ENCODE data around the gene LRRC18.

LRRC18 gene

GRCh38 chr10:48894911-48895802, 44.5 kb downstream of the LRRC18 start:
- H3K27me3 ChIP-seq (ENCODE audit: control insufficient read depth in 1 of 2, insufficient read depth in 2 of 2, low read length in 2 of 2) = no peaks in the 10 kb centered on the region
- no peak overlapping the region for H3K4me3 ChIP-seq (ENCODE audit: low read depth in 1 of 2, low read length in 2 of 2)
- no peaks in the 10 kb centered on the region for H3K9me3 ChIP-seq (ENCODE audit: low read length)
- no peaks in the 10 kb centered on the region for H3K36me3 ChIP-seq (ENCODE audit: insufficient read depth, low read length)
- H3K4me1 ChIP-seq (ENCODE audit: insufficient read depth, low read length) = no peaks in the 10 kb centered on the region
- H3K27ac ChIP-seq (ENCODE audit: low read depth, low read length) = no peak overlapping the region
- no peak overlapping the region for H3K9ac ChIP-seq (ENCODE audit: low read length)

- H3K4me3 ChIP-seq (ENCODE audit: low read depth in 1 of 2, low read length in 2 of 2) = no peak overlapping the region
- H3K27me3 ChIP-seq (ENCODE audit: control insufficient read depth in 1 of 2, insufficient read depth in 2 of 2, low read length in 2 of 2) = no peaks in the 10 kb centered on the region
- no peak overlapping the region for H3K9ac ChIP-seq (ENCODE audit: low read length)
- H3K4me1 ChIP-seq (ENCODE audit: insufficient read depth, low read length) = no peaks in the 10 kb centered on the region
- H3K27ac ChIP-seq (ENCODE audit: low read depth, low read length) = no peak overlapping the region
- H3K36me3 ChIP-seq (ENCODE audit: insufficient read depth, low read length) = no peaks in the 10 kb centered on the region
- H3K9me3 ChIP-seq (ENCODE audit: low read length) = no peaks in the 10 kb centered on the region
These were observed 48.5 kb downstream of the LRRC18 start for GRCh38 chr10:48890888-48891850.

GRCh38 chr10:48887982-48888381, 51.7 kb downstream of the LRRC18 start:
- H3K4me3 ChIP-seq (ENCODE audit: low read depth in 1 of 2, low read length in 2 of 2) = no peak overlapping the region
- no peak overlapping the region for H3K27ac ChIP-seq (ENCODE audit: low read depth, low read length)
- H3K4me1 ChIP-seq (ENCODE audit: insufficient read depth, low read length) = no peaks in the 10 kb centered on the region
- H3K36me3 ChIP-seq (ENCODE audit: insufficient read depth, low read length) = no peaks in the 10 kb centered on the region
- no peaks in the 10 kb centered on the region for H3K9me3 ChIP-seq (ENCODE audit: low read length)
- no peak overlapping the region for H3K9ac ChIP-seq (ENCODE audit: low read length)
- no peaks in the 10 kb centered on the region for H3K27me3 ChIP-seq (ENCODE audit: control insufficient read depth in 1 of 2, insufficient read depth in 2 of 2, low read length in 2 of 2)

DNA sequence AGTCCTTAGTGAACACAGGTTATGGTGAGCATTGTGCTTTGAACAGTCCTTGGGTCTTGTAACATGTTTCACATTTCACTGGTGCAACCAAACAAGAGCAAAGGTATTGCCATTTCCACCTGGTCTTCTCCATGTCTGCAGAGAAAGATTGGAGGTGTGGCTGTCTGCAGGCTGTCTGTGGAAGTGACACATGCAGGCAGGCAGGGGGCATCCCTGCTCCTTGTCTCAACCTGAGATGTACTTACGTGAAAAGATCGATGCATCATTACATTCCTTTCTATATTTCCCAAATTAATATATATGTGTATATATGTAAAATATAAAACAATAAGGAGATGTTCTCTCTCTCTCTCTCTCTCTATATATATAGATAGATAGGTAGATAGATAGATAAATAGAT, 54.3 kb downstream of the LRRC18 start:
- Histone ChIP-seq H3K36me3 (ENCODE audit: insufficient read depth, low read length) (no peaks in the 10 kb centered on the region), H3K27me3 (ENCODE audit: control insufficient read depth in 1 of 2, insufficient read depth in 2 of 2, low read length in 2 of 2) (no peaks in the 10 kb centered on the region), H3K4me1 (ENCODE audit: insufficient read depth, low read length) (no peaks in the 10 kb centered on the region)

GRCh38 chr10:48884179-48885045, 55.2 kb downstream of the LRRC18 start:
- Histone ChIP-seq H3K9ac (ENCODE audit: low read length) (no peak overlapping the region), H3K4me3 (ENCODE audit: low read depth in 1 of 2, low read length in 2 of 2) (no peak overlapping the region), H3K27me3 (ENCODE audit: control insufficient read depth in 1 of 2, insufficient read depth in 2 of 2, low read length in 2 of 2) (no peaks in the 10 kb centered on the region), H3K27ac (ENCODE audit: low read depth, low read length) (no peak overlapping the region), H3K9me3 (ENCODE audit: low read length) (no peaks in the 10 kb centered on the region), H3K4me1 (ENCODE audit: insufficient read depth, low read length) (no peaks in the 10 kb centered on the region), H3K36me3 (ENCODE audit: insufficient read depth, low read length) (no peaks in the 10 kb centered on the region)

More for the DNA sequence above, 54.3 kb downstream of the LRRC18 start:
- Histone ChIP-seq H3K4me3 (ENCODE audit: low read depth in 1 of 2, low read length in 2 of 2) (no peak overlapping the region), H3K9me3 (ENCODE audit: low read length) (no peaks in the 10 kb centered on the region), H3K9ac (ENCODE audit: low read length) (no peak overlapping the region), H3K27ac (ENCODE audit: low read depth, low read length) (no peak overlapping the region)

DNA sequence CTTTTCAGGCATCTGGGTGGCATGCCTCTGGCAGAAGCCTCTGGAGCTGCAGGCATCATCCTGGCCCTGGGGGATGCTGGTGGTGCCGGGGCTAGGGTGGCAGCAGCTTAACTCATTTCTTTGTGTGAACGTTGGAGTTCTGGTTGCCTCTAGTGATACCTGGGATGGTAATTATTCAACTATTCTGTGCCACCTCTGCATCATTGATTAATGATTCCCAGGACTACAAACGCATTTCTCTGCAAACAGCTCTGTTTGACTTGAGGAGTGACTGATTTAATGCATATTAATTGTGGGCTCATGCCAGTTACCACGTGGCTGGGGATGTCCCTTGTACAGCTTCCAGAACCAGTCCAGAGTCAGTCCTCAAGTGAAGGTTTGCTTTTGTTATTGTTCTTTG, 55.9 kb downstream of the LRRC18 start:
- Histone ChIP-seq H3K4me3 (ENCODE audit: low read depth in 1 of 2, low read length in 2 of 2) (no peak overlapping the region), H3K27ac (ENCODE audit: low read depth, low read length) (no peak overlapping the region), H3K9ac (ENCODE audit: low read length) (no peak overlapping the region), H3K27me3 (ENCODE audit: control insufficient read depth in 1 of 2, insufficient read depth in 2 of 2, low read length in 2 of 2) (no peaks in the 10 kb centered on the region), H3K9me3 (ENCODE audit: low read length) (no peaks in the 10 kb centered on the region), H3K4me1 (ENCODE audit: insufficient read depth, low read length) (no peaks in the 10 kb centered on the region), H3K36me3 (ENCODE audit: insufficient read depth, low read length) (no peaks in the 10 kb centered on the region)

DNA sequence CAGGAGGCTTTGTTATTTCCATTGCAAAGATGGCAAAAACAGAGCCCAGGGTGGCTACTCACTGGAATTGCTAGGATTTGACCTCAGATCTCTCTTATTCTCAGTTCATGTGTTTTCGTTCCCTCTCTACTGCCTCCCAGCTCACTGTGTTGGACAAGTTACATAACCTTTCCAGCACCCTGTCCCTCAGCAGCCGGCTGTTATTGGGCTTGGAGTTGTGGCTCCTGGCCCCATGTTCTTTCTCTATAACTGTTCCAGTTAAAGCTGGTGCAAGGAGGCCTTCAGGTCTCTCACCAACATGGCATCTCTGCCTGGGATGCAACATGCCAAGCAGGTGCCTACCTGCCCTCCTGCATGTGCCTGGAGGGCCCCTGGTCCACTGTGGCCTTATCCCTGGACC, 56.8 kb downstream of the LRRC18 start:
- Histone ChIP-seq H3K9me3 (ENCODE audit: low read length) (no peaks in the 10 kb centered on the region), H3K36me3 (ENCODE audit: insufficient read depth, low read length) (no peaks in the 10 kb centered on the region), H3K9ac (ENCODE audit: low read length) (no peak overlapping the region), H3K27ac (ENCODE audit: low read depth, low read length) (no peak overlapping the region), H3K4me3 (ENCODE audit: low read depth in 1 of 2, low read length in 2 of 2) (no peak overlapping the region), H3K27me3 (ENCODE audit: control insufficient read depth in 1 of 2, insufficient read depth in 2 of 2, low read length in 2 of 2) (no peaks in the 10 kb centered on the region), H3K4me1 (ENCODE audit: insufficient read depth, low read length) (no peaks in the 10 kb centered on the region)

DNA sequence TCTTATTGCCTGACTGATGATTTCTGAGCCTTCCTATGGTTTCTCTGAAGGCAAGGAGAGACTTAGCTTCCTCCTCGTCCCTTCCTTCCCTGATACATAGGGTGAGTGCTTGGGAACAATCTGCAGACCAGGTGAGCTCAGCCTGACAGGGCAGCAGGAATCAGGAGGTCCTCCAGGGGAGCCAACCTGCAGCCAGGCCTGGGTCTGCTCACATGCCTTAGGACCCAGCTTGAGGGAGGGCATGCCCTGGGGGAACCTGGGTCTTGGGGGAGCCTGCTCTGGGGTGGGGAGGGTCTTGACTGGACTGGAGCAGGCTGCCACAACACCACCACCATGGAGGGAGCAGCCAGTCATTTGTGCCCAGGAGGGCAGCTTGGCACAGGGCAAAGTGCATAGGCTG, 57.7 kb downstream of the LRRC18 start:
- Histone ChIP-seq H3K4me3 (ENCODE audit: low read depth in 1 of 2, low read length in 2 of 2) (no peak overlapping the region), H3K9ac (ENCODE audit: low read length) (no peak overlapping the region), H3K4me1 (ENCODE audit: insufficient read depth, low read length) (no peaks in the 10 kb centered on the region), H3K27me3 (ENCODE audit: control insufficient read depth in 1 of 2, insufficient read depth in 2 of 2, low read length in 2 of 2) (no peaks in the 10 kb centered on the region), H3K9me3 (ENCODE audit: low read length) (no peaks in the 10 kb centered on the region), H3K36me3 (ENCODE audit: insufficient read depth, low read length) (no peaks in the 10 kb centered on the region), H3K27ac (ENCODE audit: low read depth, low read length) (no peak overlapping the region)

DNA sequence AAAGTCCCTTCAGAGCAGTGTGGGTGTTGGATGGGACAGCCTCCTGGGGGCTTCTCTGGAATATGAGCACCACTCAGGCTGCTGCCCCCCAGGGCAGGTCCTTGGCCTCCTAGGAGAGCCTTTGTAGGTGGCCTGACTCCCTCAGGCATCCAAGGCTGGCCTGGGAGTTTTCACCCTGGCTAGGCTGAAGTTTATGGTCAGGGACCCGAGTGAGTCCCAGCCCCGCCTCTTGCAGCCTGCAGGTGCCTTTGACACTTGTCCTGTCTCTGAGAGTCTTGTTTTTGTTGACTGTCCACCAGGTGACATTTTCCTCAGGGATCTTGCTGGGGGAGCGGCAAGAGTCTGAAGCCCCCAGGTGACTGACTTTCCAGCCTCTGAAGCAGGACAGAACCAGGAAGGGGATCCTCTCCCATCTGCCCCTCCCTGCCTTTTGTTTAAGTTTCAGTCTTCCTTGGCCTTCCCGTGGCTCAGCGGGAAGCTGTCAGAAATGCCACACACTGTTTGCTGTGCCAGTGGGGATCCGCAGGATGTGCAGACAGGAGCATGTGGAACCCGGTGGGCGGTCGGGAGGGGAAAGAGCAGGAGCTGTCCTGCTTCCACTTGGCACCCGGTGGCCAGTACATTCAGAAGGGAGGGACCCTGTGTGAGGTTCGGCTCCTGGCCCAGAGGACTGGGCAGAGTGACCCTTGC, 59.5 kb downstream of the LRRC18 start:
- no peak overlapping the region for H3K4me3 ChIP-seq (ENCODE audit: low read depth in 1 of 2, low read length in 2 of 2)
- no peaks in the 10 kb centered on the region for H3K4me1 ChIP-seq (ENCODE audit: insufficient read depth, low read length)
- H3K9ac ChIP-seq (ENCODE audit: low read length) = no peak overlapping the region
- no peaks in the 10 kb centered on the region for H3K9me3 ChIP-seq (ENCODE audit: low read length)
- no peak overlapping the region for H3K27ac ChIP-seq (ENCODE audit: low read depth, low read length)
- H3K36me3 ChIP-seq (ENCODE audit: insufficient read depth, low read length) = no peaks in the 10 kb centered on the region
- no peaks in the 10 kb centered on the region for H3K27me3 ChIP-seq (ENCODE audit: control insufficient read depth in 1 of 2, insufficient read depth in 2 of 2, low read length in 2 of 2)

GRCh38 chr10:48879451-48879850, 60.2 kb downstream of the LRRC18 start:
- no peak overlapping the region for H3K9ac ChIP-seq (ENCODE audit: low read length)
- H3K27me3 ChIP-seq (ENCODE audit: control insufficient read depth in 1 of 2, insufficient read depth in 2 of 2, low read length in 2 of 2) = no peaks in the 10 kb centered on the region
- no peaks in the 10 kb centered on the region for H3K36me3 ChIP-seq (ENCODE audit: insufficient read depth, low read length)
- no peaks in the 10 kb centered on the region for H3K4me1 ChIP-seq (ENCODE audit: insufficient read depth, low read length)
- H3K27ac ChIP-seq (ENCODE audit: low read depth, low read length) = no peak overlapping the region
- no peak overlapping the region for H3K4me3 ChIP-seq (ENCODE audit: low read depth in 1 of 2, low read length in 2 of 2)
- no peaks in the 10 kb centered on the region for H3K9me3 ChIP-seq (ENCODE audit: low read length)

All from muscle layer of colon (tissue), 2 donors.